Measurements from ENCODE around the gene TMEM54. TPM values are rescaled to one million over a fixed set of nuclear protein-coding genes. Genes with fewer than 3 reads are reported as not detected.

Gene TMEM54
- total RNA-seq, 1 donor from 2014 or later = 0.66 TPM

- Mint-ChIP-seq H3K9me3 (no peaks in the 10 kb centered on the region), H3K4me3 (ENCODE audit: low read depth) (no peak overlapping the region), H3K36me3 (ENCODE audit: low read depth) (peaks cover 22% of the 10 kb centered on the region), H3K27ac (no peak overlapping the region), H3K27me3 (ENCODE audit: low read depth) (peaks cover 30% of the 10 kb centered on the region), H3K4me1 (ENCODE audit: low read depth) (peaks cover 5% of the 10 kb centered on the region)
- DNase-seq (ENCODE audit: low spot score) = no peak
- intact Hi-C loops (cut with micrococcal nuclease) = no loop called here
Measured at GRCh38 chr1:32868085-32868484, 33.1 kb downstream of the TMEM54 start.

DNA sequence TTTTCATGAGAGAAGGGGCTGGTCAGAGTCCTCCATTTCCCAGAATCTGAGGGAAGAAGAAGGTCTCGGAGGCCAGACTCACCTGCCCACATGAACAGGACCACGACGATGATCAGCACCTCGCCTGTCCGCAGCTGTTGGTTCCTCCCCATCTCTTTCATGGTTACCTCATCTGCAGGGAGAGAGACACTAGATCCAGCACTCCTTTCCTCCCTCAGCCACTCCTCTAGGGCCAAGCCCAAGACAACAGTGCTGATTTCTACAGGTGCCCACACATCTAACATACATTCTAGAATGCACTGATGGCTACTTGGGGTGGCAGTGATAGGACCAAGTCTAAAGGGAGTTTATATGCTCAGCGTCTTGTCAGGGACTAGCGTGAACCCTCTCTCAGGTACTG is 33.5 kb downstream of the TMEM54 start:
- no peaks in the 10 kb centered on the region for H3K9me3 Mint-ChIP-seq
- H3K4me1 Mint-ChIP-seq (ENCODE audit: low read depth) = peaks cover 5% of the 10 kb centered on the region
- H3K27me3 Mint-ChIP-seq (ENCODE audit: low read depth) = peaks cover 28% of the 10 kb centered on the region
- H3K4me3 Mint-ChIP-seq (ENCODE audit: low read depth) = no peak overlapping the region
- intact Hi-C loops (cut with micrococcal nuclease) = no loop called here
- no peak overlapping the region for H3K27ac Mint-ChIP-seq
- peaks cover 25% of the 10 kb centered on the region for H3K36me3 Mint-ChIP-seq (ENCODE audit: low read depth)
- DNase-seq (ENCODE audit: low spot score) = no peak

DNA sequence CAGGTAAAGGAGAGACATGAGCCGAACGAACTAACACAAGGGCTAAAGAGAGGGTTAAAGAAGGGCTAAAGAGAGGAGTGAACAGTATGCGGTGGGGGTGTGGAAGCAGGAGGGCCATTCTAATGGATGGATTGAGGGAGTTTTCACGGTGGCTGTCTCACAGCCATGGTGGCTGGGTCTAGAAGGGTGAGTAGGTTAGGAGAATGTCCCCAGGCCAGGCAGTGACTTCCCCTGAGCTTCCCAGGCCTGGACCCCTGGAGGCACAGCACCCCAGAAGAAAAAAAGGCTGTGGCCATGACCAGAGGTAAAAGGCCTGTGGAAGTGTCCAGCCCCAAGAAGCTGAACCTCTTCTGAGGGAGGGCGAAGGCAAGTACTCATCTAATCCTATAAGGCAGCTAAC is 34.0 kb downstream of the TMEM54 start:
- peaks cover 28% of the 10 kb centered on the region for H3K36me3 Mint-ChIP-seq (ENCODE audit: low read depth)
- peaks cover 5% of the 10 kb centered on the region for H3K4me1 Mint-ChIP-seq (ENCODE audit: low read depth)
- H3K9me3 Mint-ChIP-seq = no peaks in the 10 kb centered on the region
- no peak for DNase-seq (ENCODE audit: low spot score)
- no peak overlapping the region for H3K4me3 Mint-ChIP-seq (ENCODE audit: low read depth)
- peaks cover 25% of the 10 kb centered on the region for H3K27me3 Mint-ChIP-seq (ENCODE audit: low read depth)
- intact Hi-C loops (cut with micrococcal nuclease) = no loop called here
- no peak overlapping the region for H3K27ac Mint-ChIP-seq

DNA sequence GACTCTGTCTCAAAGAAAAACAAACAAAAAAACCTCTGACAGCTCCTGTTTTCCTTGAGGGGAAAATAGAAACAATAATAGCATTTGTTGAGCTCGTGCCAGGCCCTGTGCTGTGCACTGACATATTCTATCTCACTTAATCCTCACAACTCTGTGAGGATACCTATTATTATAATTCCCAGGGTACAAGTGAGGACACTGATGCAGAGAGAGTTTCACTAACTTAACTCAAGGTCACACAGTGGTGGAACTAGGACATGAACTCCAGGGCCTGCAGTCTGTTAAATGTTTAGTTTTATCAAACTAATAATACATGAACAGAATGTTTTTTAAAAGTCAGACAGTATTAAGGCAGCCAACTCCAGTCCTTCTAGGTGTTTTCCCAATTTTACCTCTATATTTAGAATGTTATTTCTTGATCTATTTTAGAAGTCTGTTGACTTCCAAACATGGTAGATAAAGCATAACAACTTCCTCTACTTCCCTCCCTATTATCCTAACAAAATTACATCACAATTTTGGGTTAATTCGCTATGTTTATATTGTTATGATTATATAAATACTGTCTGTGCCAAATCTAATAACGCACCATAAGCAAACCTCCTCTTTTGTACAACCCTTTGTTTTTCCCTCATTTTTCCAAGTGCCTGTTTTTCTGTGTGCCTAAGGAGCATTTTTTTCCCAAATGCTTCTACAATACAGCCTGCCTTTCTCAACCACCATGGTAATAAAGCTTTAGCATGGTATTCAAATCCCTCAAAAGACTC is 35.4 kb downstream of the TMEM54 start:
- Mint-ChIP-seq H3K36me3 (ENCODE audit: low read depth) (peaks cover 36% of the 10 kb centered on the region), H3K4me3 (ENCODE audit: low read depth) (no peak overlapping the region), H3K27me3 (ENCODE audit: low read depth) (peaks cover 14% of the 10 kb centered on the region), H3K9me3 (no peaks in the 10 kb centered on the region), H3K27ac (no peak overlapping the region), H3K4me1 (ENCODE audit: low read depth) (peaks cover 2% of the 10 kb centered on the region)
- no peak for DNase-seq (ENCODE audit: low spot score)
- intact Hi-C loops (cut with micrococcal nuclease) = no loop called here

- no peaks in the 10 kb centered on the region for H3K9me3 Mint-ChIP-seq
- H3K4me3 Mint-ChIP-seq (ENCODE audit: low read depth) = no peak overlapping the region
- H3K36me3 Mint-ChIP-seq (ENCODE audit: low read depth) = peaks cover 33% of the 10 kb centered on the region
- H3K27ac Mint-ChIP-seq = no peak overlapping the region
- H3K27me3 Mint-ChIP-seq (ENCODE audit: low read depth) = peaks cover 7% of the 10 kb centered on the region
- intact Hi-C loops (cut with micrococcal nuclease) = no loop called here
- DNase-seq (ENCODE audit: low spot score) = no peak
- no peaks in the 10 kb centered on the region for H3K4me1 Mint-ChIP-seq (ENCODE audit: low read depth)
Measured at GRCh38 chr1:32864375-32865019, 36.7 kb downstream of the TMEM54 start.

DNA sequence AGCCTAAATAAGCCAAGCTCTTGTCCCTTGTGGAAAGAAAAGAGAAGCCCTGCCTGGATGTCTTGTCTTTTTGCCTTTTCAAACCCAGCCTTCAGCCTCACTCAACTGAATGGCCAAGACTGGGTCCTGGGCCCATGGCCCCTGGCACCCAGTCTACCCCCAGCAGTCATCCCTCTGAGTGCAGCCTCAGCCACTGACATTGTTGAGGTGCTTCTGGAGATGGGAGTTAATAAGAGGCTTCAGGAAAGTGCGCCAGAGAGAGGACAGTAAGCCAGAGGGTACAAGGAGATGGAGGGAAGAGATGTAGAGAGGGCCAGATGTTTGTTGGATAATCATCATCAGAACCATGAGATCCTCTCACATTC is 37.3 kb downstream of the TMEM54 start:
- peaks cover 33% of the 10 kb centered on the region for H3K36me3 Mint-ChIP-seq (ENCODE audit: low read depth)
- no peak overlapping the region for H3K4me3 Mint-ChIP-seq (ENCODE audit: low read depth)
- H3K27me3 Mint-ChIP-seq (ENCODE audit: low read depth) = peaks cover under 1% of the 10 kb centered on the region
- intact Hi-C loops (cut with micrococcal nuclease) = no loop called here
- H3K4me1 Mint-ChIP-seq (ENCODE audit: low read depth) = no peaks in the 10 kb centered on the region
- DNase-seq (ENCODE audit: low spot score) = no peak
- no peaks in the 10 kb centered on the region for H3K9me3 Mint-ChIP-seq
- no peak overlapping the region for H3K27ac Mint-ChIP-seq

DNA sequence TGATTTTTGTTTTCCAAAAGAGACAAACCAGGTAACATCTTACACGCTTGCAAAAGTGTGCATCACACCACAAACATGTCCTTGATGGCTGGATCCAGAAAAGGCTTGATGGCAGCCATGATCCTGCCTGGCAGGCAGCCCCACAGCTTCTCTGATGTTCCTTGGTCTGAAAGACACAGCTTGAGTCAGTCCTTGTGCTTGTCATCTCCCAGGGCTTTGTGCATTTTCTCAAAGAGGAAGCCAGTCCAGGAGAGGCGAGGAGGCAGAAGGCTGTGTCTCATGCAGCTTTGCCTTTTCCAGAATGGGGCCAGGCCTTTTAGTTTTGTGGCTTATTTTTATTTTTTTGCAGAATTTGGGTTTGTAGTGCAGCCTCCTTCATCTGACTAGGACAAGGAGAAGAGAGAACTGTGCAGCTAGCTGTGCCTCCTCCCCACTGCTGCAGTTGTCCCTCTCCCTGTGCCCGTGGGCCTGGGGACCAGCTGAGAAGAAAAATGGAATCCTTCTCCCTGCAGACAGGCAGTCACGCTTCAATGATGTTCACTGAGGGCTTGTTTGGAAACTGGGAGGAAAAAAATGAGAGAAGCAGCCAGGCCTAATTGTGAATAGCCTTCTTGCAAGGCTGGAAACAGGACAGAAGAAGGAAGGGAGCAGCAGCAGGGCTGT is 37.8 kb downstream of the TMEM54 start:
- H3K27ac Mint-ChIP-seq = no peak overlapping the region
- DNase-seq (ENCODE audit: low spot score) = no peak
- no peaks in the 10 kb centered on the region for H3K9me3 Mint-ChIP-seq
- no peaks in the 10 kb centered on the region for H3K4me1 Mint-ChIP-seq (ENCODE audit: low read depth)
- intact Hi-C loops (cut with micrococcal nuclease) = no loop called here
- H3K36me3 Mint-ChIP-seq (ENCODE audit: low read depth) = peaks cover 32% of the 10 kb centered on the region
- no peaks in the 10 kb centered on the region for H3K27me3 Mint-ChIP-seq (ENCODE audit: low read depth)
- no peak overlapping the region for H3K4me3 Mint-ChIP-seq (ENCODE audit: low read depth)

DNA sequence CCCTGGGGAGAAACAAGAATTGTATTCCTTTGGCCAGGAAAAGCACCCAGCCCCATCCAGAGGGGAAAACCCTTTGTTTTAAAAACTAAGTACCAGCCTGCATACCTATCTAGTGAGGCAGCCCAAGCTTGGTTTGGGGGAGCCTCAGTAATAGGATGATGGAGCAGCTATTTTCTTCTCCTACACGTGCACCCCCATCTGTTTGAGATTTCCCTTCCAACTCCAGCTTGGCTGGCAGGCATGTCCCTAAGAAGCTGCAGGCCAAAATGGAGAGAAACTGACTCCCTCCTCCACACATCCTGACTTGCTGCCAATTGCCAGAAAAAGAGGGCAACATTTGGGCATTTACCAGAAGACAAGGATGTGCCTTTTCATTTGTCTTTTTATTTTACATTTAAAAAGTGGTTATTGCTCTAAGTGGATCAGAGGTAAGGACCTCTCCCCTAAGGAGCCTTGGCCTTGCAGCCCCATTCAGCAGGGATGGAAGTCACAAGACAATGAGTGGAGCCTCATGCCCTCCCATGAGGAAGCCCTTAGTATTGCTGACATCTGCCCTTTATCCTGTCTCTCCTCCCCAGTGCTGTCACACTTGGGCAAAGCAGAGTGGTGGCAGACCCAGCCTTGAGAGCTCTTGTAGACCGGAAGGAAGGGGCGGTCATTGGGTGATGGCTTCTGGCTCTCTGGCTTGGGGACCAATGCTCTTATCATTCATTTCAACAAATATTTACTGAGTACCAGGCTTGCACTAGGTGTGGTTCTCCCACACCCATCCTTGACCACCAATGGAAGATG is 39.1 kb downstream of the TMEM54 start:
- Mint-ChIP-seq H3K9me3 (no peaks in the 10 kb centered on the region), H3K4me1 (ENCODE audit: low read depth) (no peaks in the 10 kb centered on the region), H3K27ac (no peak overlapping the region), H3K4me3 (ENCODE audit: low read depth) (no peak overlapping the region), H3K36me3 (ENCODE audit: low read depth) (peaks cover 38% of the 10 kb centered on the region), H3K27me3 (ENCODE audit: low read depth) (no peaks in the 10 kb centered on the region)
- intact Hi-C loops (cut with micrococcal nuclease) = no loop called here
- DNase-seq (ENCODE audit: low spot score) = no peak

- Mint-ChIP-seq H3K4me1 (ENCODE audit: low read depth) (no peaks in the 10 kb centered on the region), H3K4me3 (ENCODE audit: low read depth) (no peak overlapping the region), H3K27ac (no peak overlapping the region), H3K36me3 (ENCODE audit: low read depth) (peaks cover 49% of the 10 kb centered on the region), H3K9me3 (no peaks in the 10 kb centered on the region), H3K27me3 (ENCODE audit: low read depth) (no peaks in the 10 kb centered on the region)
- intact Hi-C loops (cut with micrococcal nuclease) = no loop called here
- DNase-seq (ENCODE audit: low spot score) = no peak
Measured at GRCh38 chr1:32860566-32860965, 40.6 kb downstream of the TMEM54 start.

GRCh38 chr1:32859915-32860314 is 41.3 kb downstream of the TMEM54 start:
- Mint-ChIP-seq H3K9me3 (no peaks in the 10 kb centered on the region), H3K36me3 (ENCODE audit: low read depth) (peaks cover 49% of the 10 kb centered on the region), H3K4me1 (ENCODE audit: low read depth) (no peaks in the 10 kb centered on the region), H3K27ac (no peak overlapping the region), H3K4me3 (ENCODE audit: low read depth) (no peak overlapping the region), H3K27me3 (ENCODE audit: low read depth) (no peaks in the 10 kb centered on the region)
- intact Hi-C loops (cut with micrococcal nuclease) = no loop called here
- DNase-seq (ENCODE audit: low spot score) = no peak

- no peaks in the 10 kb centered on the region for H3K9me3 Mint-ChIP-seq
- intact Hi-C loops (cut with micrococcal nuclease) = no loop called here
- no peaks in the 10 kb centered on the region for H3K4me1 Mint-ChIP-seq (ENCODE audit: low read depth)
- DNase-seq (ENCODE audit: low spot score) = no peak
- H3K36me3 Mint-ChIP-seq (ENCODE audit: low read depth) = peaks cover 52% of the 10 kb centered on the region
- H3K4me3 Mint-ChIP-seq (ENCODE audit: low read depth) = no peak overlapping the region
- H3K27me3 Mint-ChIP-seq (ENCODE audit: low read depth) = no peaks in the 10 kb centered on the region
- no peak overlapping the region for H3K27ac Mint-ChIP-seq
Measured at GRCh38 chr1:32858791-32859190, 42.4 kb downstream of the TMEM54 start.

- no peaks in the 10 kb centered on the region for H3K27me3 Mint-ChIP-seq (ENCODE audit: low read depth)
- no peak for DNase-seq (ENCODE audit: low spot score)
- H3K4me3 Mint-ChIP-seq (ENCODE audit: low read depth) = no peak overlapping the region
- no peaks in the 10 kb centered on the region for H3K4me1 Mint-ChIP-seq (ENCODE audit: low read depth)
- H3K9me3 Mint-ChIP-seq = no peaks in the 10 kb centered on the region
- H3K27ac Mint-ChIP-seq = no peak overlapping the region
- peaks cover 59% of the 10 kb centered on the region for H3K36me3 Mint-ChIP-seq (ENCODE audit: low read depth)
- intact Hi-C loops (cut with micrococcal nuclease) = no loop called here
Measured at GRCh38 chr1:32858136-32858535, 43.1 kb downstream of the TMEM54 start.
